GM12878 (cell line): ENCODE results near the gene POR. TPM values are rescaled to one million over a fixed set of nuclear protein-coding genes. Genes with fewer than 3 reads are reported as not detected.
A peak's percentile ranks its signal among the peaks of the same experiment; 100 is the strongest.

Experiments
- ATAC-seq: fragments of 200-7000 bp; cut with Tn5 transposase; 3 replicates; pipeline ENCODE4 v1.9.1; 2020; ENCODE audit warnings: mild to moderate bottlenecking, moderate library complexity
- BruUV-seq: library from RNA; stranded (reverse); fragments of 400-500 nt; replicated peaks from 2 replicates; lab custom pipeline; 2021; lab: Mats Ljungman, UMichigan
- CTCF ChIA-PET: fragments of 300-600 bp; sonication (Branson Sonifier 250); formaldehyde crosslinking; extraction: SDS; loops from one replicate; lab custom pipeline; 2021; ENCODE audit warnings: inconsistent platforms; lab: Yijun Ruan, JAX
- POLR2A ChIA-PET: fragments of 350-600 bp; formaldehyde crosslinking; extraction: SDS; loops from one replicate; lab custom pipeline; 2021; ENCODE audit warnings: inconsistent platforms; lab: Charles Lee
- RAD21 ChIA-PET: fragments of 300-600 bp; sonication (Branson Sonifier 250); formaldehyde crosslinking; loops from one replicate; lab custom pipeline; 2023; ENCODE audit warnings: antibody characterized with exemption; ENCODE audit not compliant: unreplicated experiment; lab: Charles Lee
- SMC1A ChIA-PET: fragments of 300-600 bp; sonication (Branson Sonifier 250); formaldehyde crosslinking; loops from one replicate; lab custom pipeline; 2023; ENCODE audit not compliant: unreplicated experiment, uncharacterized antibody; lab: Charles Lee
- DNase-seq: peaks from one replicate; pipeline ENCODE4 v3.0.0-alpha.2; 2011; ENCODE audit warnings: low read depth, low spot score
- FAIRE-seq: peaks from 3 replicates; lab custom pipeline; 2011; peaks lifted over from hg19 to GRCh38; lab: Jason Lieb, UNC
- H2AFZ ChIP-seq: 2 replicates; pipeline ENCODE4 v1.6.0; 2011; ENCODE audit warnings: low read depth, low read length, control low read depth; ENCODE audit not compliant: control insufficient read depth
- H3K27ac ChIP-seq: 2 replicates; pipeline ENCODE4 v1.5.1; 2011; ENCODE audit warnings: control low read depth; ENCODE audit not compliant: control insufficient read depth, insufficient read depth
- H3K27me3 ChIP-seq, 2 experiments: replicated peaks in 1 of 2; 2 replicates each; pipeline versions ENCODE4 v1.6.0 to v1.6.1; 2011; ENCODE audit warnings: low read length in 1 of 2; ENCODE audit not compliant: control insufficient read depth in 2 of 2, insufficient read depth in 2 of 2
- H3K36me3 ChIP-seq, 2 experiments: 2 replicates each; pipeline ENCODE4 v1.5.1; 2011; ENCODE audit warnings: low read length in 1 of 2; ENCODE audit not compliant: control insufficient read depth in 2 of 2, insufficient read depth in 2 of 2
- H3K4me1 ChIP-seq: 2 replicates; pipeline ENCODE4 v1.6.1; 2011; ENCODE audit warnings: mild to moderate bottlenecking, low read length, moderate library complexity, mixed read lengths; ENCODE audit not compliant: control insufficient read depth, insufficient read depth
- H3K4me2 ChIP-seq: 2 replicates; pipeline ENCODE4 v1.6.0; 2011; ENCODE audit warnings: control low read depth; ENCODE audit not compliant: control insufficient read depth, insufficient read depth
- H3K4me3 ChIP-seq: fragments of 200-600 bp; sonication (generic); 2 replicates; pipeline ENCODE4 v1.5.1; 2016
- H3K79me2 ChIP-seq: 2 replicates; pipeline ENCODE4 v1.6.0; 2011; ENCODE audit warnings: low read length; ENCODE audit not compliant: control insufficient read depth, insufficient read depth
- H3K9ac ChIP-seq: 2 replicates; pipeline ENCODE4 v1.8.0; 2011; ENCODE audit warnings: low read length, control low read depth, mixed read lengths; ENCODE audit not compliant: control insufficient read depth, insufficient read depth
- H3K9me3 ChIP-seq: replicated peaks from 3 replicates; pipeline ENCODE4 v1.5.1; 2011; ENCODE audit warnings: mild to moderate bottlenecking, low read length; ENCODE audit not compliant: control insufficient read depth, insufficient read depth
- H4K20me1 ChIP-seq: 2 replicates; pipeline ENCODE4 v1.6.0; 2011; ENCODE audit not compliant: control insufficient read depth, insufficient read depth
- WGBS: methylation state at CpG from one replicate; pipeline ENCODE4 v1.1.6; 2016; ENCODE audit warnings: low lambda C conversion rate; ENCODE audit not compliant: insufficient replicate concordance, insufficient coverage; ENCODE audit errors: missing lambda C conversion rate; 5-methylcytosine and 5-hydroxymethylcytosine counted together
- in situ Hi-C: fragments of 300-500 bp; cut with MboI; formaldehyde crosslinking; loops from 9 replicates; pipeline ENCODE4 v1.14.3; 2018; ENCODE audit warnings: mixed read lengths
- intact Hi-C: fragments of 100-400 bp; cut with micrococcal nuclease; formaldehyde crosslinking; loops from one replicate; pipeline ENCODE4 v1.14.2; 2022; ENCODE audit not compliant: unreplicated experiment
- polyA plus RNA-seq, 11 experiments: library from polyadenylated mRNA; depleted of rRNA in 4 of 11; unstranded in 6 of 11; stranded (reverse) in 5 of 11; fragments of >200 nt; fragmentation: Nextera tagmentation in 4 of 11; fragmentation: Illumina TruSeq in 1 of 11; extraction: Ambion mirVana in 4 of 11; extraction: Trizol in 1 of 11; gene quantifications; 1 replicate in 1 of 11; 2 replicates in 10 of 11; pipeline versions ENCODE4 v1.2.1 to v1.2.3, GENCODE V29; 2011 to 2016; ENCODE audit warnings: inconsistent platforms in 2 of 11, missing spikeins in 2 of 11, low read depth in 1 of 11
- total RNA-seq, 4 experiments: library from RNA; depleted of rRNA in 3 of 4; stranded (reverse); fragments of >200 nt in 3 of 4; fragmentation: Illumina TruSeq in 1 of 4; extraction: Trizol in 1 of 4; gene quantifications; 2 replicates each; pipeline versions ENCODE4 v1.2.1 to v1.2.3, GENCODE V29; 2013 to 2021
- TF ChIP-seq, protein P1 (sequence below): IDR thresholded peaks from 2 replicates; pipeline ENCODE4 v1.6.1; 2011; ENCODE audit warnings: low read depth, low read length, improper control_type of control experiment, borderline replicate concordance
- TF ChIP-seq, protein P2 (sequence below): IDR thresholded peaks from 2 replicates; pipeline ENCODE4 v1.6.1; 2012; ENCODE audit warnings: mild to moderate bottlenecking, low read depth, low read length

Gene POR
- total and polyA plus RNA-seq, 10 of the 15 experiments (the other 5 are each of a cell fraction or from before 2014, with no cell fraction given): 2.2 to 75.8 (median 35.9) TPM

DNA sequence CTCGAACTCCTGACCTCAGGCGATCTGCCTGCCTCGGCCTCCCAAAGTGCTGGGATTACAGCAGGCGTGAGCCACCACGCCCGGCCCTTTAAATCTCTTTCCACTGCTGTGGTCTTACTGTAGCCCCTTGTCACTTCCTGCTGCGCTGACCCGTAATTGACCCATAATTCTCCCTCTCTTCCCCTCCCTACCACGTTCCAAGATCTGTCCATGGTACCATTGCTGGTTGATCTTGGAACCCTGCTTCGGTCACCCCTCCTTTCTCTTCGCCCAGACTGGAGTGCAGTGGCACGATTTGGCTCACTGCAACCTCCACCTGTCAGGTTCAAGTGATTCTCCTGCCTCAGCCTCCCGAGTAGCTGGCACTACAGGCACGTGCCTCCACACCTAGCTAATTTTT lies 6.5 kb downstream of the POR start:
- BruUV-seq: no TSS peak
- ChIA-PET POLR2A (interaction anchor here (0.6 kb wide), 3 partner anchors 50 to 392 kb away, joined by 3 to 4 read pairs (median 4); no protein-coding TSS in a partner anchor), CTCF (interaction anchor here (0.6 kb wide), 1 partner anchor 192 kb away, joined by 3 read pairs; no protein-coding TSS in a partner anchor), RAD21 (no interaction called here), SMC1A (no interaction called here)
- Histone ChIP-seq H3K27ac (no peak overlapping the region; the same call in 1 of the 2 replicates), H3K4me3 (no peak overlapping the region), H4K20me1 (no peaks in the 10 kb centered on the region), H3K4me1 (peaks cover 24% of the 10 kb centered on the region), H3K36me3 (no peaks in the 10 kb centered on the region), H3K79me2 (peaks cover 37% of the 10 kb centered on the region), H3K9me3 (no peaks in the 10 kb centered on the region), H3K4me2 (no peak overlapping the region), H2AFZ (no peak overlapping the region), H3K27me3 (no peaks in the 10 kb centered on the region), H3K9ac (no peak overlapping the region)
- in situ Hi-C loops: no loop called here
- FAIRE-seq (no peak), ATAC-seq (no peak), DNase-seq (no peak)
- TF ChIP-seq, protein P1, sequence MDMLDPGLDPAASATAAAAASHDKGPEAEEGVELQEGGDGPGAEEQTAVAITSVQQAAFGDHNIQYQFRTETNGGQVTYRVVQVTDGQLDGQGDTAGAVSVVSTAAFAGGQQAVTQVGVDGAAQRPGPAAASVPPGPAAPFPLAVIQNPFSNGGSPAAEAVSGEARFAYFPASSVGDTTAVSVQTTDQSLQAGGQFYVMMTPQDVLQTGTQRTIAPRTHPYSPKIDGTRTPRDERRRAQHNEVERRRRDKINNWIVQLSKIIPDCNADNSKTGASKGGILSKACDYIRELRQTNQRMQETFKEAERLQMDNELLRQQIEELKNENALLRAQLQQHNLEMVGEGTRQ: no peak
- TF ChIP-seq, protein P2, sequence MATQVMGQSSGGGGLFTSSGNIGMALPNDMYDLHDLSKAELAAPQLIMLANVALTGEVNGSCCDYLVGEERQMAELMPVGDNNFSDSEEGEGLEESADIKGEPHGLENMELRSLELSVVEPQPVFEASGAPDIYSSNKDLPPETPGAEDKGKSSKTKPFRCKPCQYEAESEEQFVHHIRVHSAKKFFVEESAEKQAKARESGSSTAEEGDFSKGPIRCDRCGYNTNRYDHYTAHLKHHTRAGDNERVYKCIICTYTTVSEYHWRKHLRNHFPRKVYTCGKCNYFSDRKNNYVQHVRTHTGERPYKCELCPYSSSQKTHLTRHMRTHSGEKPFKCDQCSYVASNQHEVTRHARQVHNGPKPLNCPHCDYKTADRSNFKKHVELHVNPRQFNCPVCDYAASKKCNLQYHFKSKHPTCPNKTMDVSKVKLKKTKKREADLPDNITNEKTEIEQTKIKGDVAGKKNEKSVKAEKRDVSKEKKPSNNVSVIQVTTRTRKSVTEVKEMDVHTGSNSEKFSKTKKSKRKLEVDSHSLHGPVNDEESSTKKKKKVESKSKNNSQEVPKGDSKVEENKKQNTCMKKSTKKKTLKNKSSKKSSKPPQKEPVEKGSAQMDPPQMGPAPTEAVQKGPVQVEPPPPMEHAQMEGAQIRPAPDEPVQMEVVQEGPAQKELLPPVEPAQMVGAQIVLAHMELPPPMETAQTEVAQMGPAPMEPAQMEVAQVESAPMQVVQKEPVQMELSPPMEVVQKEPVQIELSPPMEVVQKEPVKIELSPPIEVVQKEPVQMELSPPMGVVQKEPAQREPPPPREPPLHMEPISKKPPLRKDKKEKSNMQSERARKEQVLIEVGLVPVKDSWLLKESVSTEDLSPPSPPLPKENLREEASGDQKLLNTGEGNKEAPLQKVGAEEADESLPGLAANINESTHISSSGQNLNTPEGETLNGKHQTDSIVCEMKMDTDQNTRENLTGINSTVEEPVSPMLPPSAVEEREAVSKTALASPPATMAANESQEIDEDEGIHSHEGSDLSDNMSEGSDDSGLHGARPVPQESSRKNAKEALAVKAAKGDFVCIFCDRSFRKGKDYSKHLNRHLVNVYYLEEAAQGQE: peak; percentile 70; the same call in 1 of the 2 replicates
- intact Hi-C loops: no loop called here
- WGBS: 89% methylated on average over 14 of the region's 14 CpGs
